GM18499 (cell line): Measurements from ENCODE around the gene CADM2.
A peak's percentile ranks its signal among the peaks of the same experiment; 100 is the strongest.

Experiments used
- ATAC-seq: cut with Tn5 transposase; IDR thresholded peaks from one replicate; pipeline ENCODE4 v1.9.1; 2021; ENCODE audit warnings: moderate number of reproducible peaks; ENCODE audit not compliant: insufficient read depth, unreplicated experiment

Gene CADM2

GRCh38 chr3:85533586-85533985 is 574.8 kb downstream of the CADM2 start:
- ATAC-seq: no peak

GRCh38 chr3:85535517-85535916 is 576.7 kb downstream of the CADM2 start:
- ATAC-seq: no peak

- ATAC-seq: no peak
Observed at GRCh38 chr3:85539232-85539631, 580.4 kb downstream of the CADM2 start.

DNA sequence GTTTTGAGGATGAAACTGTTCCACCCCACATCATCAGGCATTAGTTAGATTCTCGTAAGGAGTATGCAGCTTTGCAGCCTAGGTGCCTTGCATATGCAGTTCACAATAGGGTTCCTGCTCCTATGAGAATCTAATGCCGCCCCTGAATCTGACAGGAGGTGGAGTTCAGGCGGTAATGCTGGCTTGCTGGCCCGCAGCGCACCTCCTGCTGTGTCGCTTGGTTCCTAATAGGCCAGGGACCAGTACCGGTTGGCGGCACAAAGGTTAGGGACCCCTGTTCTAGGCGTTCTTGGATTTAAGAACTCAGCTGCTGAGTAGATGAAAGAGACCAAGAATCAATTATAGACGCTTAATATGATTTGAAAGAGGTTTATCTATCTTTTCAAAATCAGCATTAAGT is 595.4 kb downstream of the CADM2 start:
- no peak for ATAC-seq

- no peak for ATAC-seq
Observed at GRCh38 chr3:85560088-85560785, 601.4 kb downstream of the CADM2 start.

GRCh38 chr3:85567071-85567676 is 608.4 kb downstream of the CADM2 start:
- ATAC-seq: no peak

DNA sequence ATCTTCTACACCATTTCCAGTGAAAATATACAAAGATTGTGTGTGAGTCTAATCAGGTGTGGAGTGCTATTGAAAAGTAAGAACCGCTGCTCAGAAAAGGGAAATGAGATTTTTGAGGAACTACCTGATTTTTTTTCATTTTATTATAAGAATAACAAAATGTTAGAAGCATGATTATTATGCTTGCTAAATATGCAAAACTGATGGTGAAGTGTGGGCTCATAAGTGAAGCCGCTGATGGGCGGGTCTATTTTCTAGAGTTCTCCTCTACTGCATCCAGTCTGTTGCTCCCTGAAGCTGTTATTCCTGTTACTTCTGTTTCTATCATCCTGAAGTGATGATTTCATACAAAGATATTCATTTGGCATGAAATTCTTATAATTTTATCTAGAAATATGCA is 612.0 kb downstream of the CADM2 start:
- ATAC-seq: no peak

GRCh38 chr3:85571835-85572234 is 613.0 kb downstream of the CADM2 start:
- no peak for ATAC-seq

DNA sequence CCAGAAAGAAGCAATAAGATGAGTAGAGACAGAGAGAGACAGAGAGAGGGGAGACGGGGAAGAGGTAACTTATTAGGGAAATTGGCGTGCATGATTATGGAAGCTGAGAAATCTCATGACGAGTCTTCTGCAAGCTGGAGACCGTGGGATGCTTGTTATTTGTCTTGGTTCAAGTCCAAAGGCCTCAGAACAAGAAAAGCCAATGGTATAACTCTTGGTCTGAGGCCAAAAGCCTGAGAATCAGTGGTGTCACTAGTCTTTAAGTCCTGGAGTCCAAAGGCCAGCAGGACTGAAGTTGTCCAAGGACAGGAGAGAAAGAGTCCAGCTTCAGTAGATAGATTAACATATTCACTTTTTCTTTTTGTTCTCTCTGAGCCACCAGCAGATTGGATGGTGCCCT is 613.6 kb downstream of the CADM2 start:
- ATAC-seq: no peak

GRCh38 chr3:85572978-85573377 is 614.2 kb downstream of the CADM2 start:
- no peak for ATAC-seq

- ATAC-seq: no peak
Observed at GRCh38 chr3:85574006-85574705, 615.4 kb downstream of the CADM2 start.

DNA sequence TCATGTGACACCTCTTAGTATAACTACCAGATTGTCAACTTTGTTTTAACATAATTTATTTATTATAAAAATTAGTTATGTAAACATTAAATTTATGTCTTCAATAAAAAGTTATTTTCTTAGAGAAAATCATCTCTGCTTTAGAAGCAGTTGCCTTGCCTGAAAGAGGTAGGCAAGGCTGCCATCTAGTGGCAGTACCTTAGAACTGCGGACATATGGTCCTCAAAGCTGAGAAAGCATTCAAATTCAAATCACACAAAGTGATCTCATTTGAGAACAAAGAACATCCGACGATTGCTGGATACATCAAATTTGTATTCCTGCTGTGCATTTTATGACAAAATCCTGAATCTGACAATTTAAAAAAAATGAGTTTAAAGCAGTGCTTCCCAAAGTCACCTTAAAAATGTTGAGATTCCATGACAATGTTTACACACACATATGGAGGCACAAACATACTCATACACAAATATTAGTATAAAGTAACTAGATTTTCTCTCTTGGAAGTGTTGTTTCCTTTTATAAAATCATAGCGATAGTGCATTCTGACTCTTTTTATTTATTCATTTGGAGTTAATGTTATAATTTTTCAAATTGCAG is 617.4 kb downstream of the CADM2 start:
- peak; percentile 82 for ATAC-seq

- no peak for ATAC-seq
Observed at GRCh38 chr3:85576697-85577200, 618.0 kb downstream of the CADM2 start.

DNA sequence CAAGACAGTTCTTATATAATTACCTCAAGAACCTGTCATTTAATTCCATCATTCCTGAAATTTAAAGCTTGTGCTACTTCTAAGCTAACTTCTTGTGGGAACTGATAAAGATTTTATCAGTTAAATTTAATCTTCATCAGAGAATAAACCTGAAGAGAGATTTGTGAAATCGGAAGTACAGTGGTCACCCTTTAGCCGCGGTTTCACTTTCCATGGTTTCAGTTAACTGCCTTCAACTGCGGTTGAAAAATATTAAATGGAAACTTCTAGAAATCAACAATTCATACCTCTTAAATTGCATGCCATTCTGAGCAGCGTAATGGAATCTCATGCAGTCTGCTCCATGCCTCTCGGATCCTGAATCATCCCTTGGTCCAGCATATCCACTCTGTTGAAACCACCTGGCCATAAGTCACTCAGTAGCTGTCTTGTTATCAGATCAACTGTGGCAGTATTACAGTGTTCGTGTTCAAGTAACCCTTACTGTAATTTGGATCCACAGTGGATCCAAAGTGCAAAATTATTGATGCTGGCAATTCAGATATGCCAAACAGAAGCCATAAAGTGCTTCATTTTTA is 626.1 kb downstream of the CADM2 start:
- ATAC-seq: no peak

GRCh38 chr3:85586018-85586417 is 627.2 kb downstream of the CADM2 start:
- no peak for ATAC-seq

- ATAC-seq: no peak
Observed at GRCh38 chr3:85589145-85589544, 630.4 kb downstream of the CADM2 start.

DNA sequence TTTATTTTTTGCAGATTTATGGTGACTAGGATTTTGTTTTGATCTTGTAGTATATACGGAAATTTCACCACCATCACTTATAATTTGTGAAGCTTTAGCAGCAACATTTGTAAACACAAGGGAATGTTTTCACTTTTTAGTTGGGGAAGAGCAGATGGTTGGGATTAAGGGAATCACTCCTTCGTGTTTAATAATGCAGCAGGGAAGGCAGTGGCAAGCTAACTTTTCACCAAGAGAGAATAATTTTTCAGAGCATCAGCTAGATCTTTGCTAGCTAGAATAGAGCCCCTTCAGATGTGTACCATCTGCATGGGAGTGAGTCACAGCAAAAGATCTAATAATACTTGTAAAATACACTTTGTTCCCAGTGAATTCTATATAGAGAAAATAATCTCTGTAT is 632.7 kb downstream of the CADM2 start:
- ATAC-seq: no peak

DNA sequence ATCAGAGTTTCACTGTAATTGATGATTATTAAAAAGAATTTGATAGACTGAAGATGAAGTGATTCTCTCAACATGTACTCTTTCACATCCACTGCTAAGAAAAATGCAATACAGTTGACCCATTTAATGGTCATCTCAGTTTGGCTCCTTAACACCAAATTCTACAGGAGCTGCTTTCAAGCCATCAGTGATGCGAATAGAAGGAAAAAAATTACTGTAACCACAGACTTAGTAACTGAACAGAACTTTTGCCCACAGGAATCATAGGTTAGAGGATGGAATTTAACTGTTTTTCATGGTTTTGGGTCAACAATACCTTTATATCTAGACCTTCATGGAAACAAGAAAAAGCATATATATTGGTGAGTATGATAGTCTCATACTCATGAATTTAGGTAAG is 633.5 kb downstream of the CADM2 start:
- ATAC-seq: no peak

DNA sequence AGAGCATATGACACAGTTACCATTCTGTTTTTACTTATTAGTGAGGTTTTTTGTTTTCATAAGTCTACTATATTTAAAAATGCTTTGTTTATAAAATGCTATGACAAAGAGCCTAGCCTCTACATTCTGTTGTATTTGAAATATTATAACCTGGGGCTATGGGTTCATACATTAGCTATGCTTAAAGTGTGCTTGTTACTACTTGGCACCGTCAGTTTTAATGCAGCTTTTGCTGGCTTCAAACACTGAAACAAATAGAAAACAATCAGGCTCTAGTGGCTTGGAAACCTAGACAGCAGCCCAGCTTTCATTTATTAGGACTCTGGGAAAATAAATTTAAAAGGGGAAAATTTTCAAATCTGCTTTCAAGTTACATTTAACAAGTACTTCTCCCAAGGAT is 635.9 kb downstream of the CADM2 start:
- no peak for ATAC-seq

DNA sequence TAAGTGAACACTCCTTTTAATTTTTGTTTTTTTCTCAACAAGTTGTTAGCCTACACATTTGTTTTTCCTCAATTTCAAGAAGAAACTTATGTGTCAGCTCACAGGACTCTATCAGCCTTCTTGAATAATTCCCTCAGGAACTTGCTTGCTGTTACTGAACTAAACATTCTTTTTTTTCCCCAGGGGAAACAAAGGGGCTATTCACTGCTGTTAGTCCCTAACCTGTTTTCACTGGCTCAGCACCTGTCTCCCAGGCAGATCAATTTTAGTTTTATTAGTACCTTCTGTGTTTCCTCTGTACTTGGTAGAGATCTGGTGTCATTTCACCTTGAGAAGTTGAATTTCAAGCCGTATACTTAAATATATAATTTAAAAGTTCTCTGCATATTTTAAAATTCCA is 644.6 kb downstream of the CADM2 start:
- ATAC-seq: no peak

- ATAC-seq: no peak
Observed at GRCh38 chr3:85604641-85605040, 645.9 kb downstream of the CADM2 start.
